Smooth muscle cell (in vitro differentiated cells): ENCODE measurements around the gene SINHCAF. TPM values are rescaled to one million over a fixed set of nuclear protein-coding genes. Genes with fewer than 3 reads are reported as not detected.

Experiments
- DNase-seq: peaks from one replicate; lab custom pipeline; 2025; ENCODE audit not compliant: unreplicated experiment; lab: John Stamatoyannopoulos, UW
- H2AFZ ChIP-seq: fragments of 200-600 bp; sonication (generic); 2 replicates; pipeline ENCODE4 v1.6.0; 2016; ENCODE audit warnings: antibody characterized with exemption, low read depth, mild to moderate bottlenecking
- H3F3A ChIP-seq: fragments of 200-600 bp; sonication (generic); 2 replicates; pipeline ENCODE4 v1.6.0; 2017; ENCODE audit warnings: antibody characterized with exemption, low read depth
- H3K27ac ChIP-seq: fragments of 200-600 bp; sonication (generic); 2 replicates; pipeline ENCODE4 v1.5.1; 2016; ENCODE audit warnings: low read depth, mild to moderate bottlenecking
- H3K27me3 ChIP-seq: fragments of 200-600 bp; sonication (generic); 2 replicates; pipeline ENCODE4 v1.6.1; 2016; ENCODE audit warnings: low read depth, mild to moderate bottlenecking
- H3K36me3 ChIP-seq: fragments of 200-600 bp; sonication (generic); 2 replicates; pipeline ENCODE4 v1.5.1; 2016; ENCODE audit warnings: low read depth
- H3K4me1 ChIP-seq: fragments of 200-600 bp; sonication (generic); 2 replicates; pipeline ENCODE4 v1.5.1; 2016; ENCODE audit warnings: low read depth
- H3K4me2 ChIP-seq: fragments of 200-600 bp; sonication (generic); 2 replicates; pipeline ENCODE4 v1.6.0; 2016; ENCODE audit warnings: mild to moderate bottlenecking
- H3K4me3 ChIP-seq: fragments of 200-600 bp; sonication (generic); 2 replicates; pipeline ENCODE4 v1.5.1; 2016; ENCODE audit warnings: mild to moderate bottlenecking
- H3K79me2 ChIP-seq: fragments of 200-600 bp; sonication (generic); 2 replicates; pipeline ENCODE4 v1.6.0; 2016; ENCODE audit warnings: low read depth, mild to moderate bottlenecking
- H3K9ac ChIP-seq: fragments of 200-600 bp; sonication (generic); 2 replicates; pipeline ENCODE4 v1.6.0; 2016; ENCODE audit warnings: low read depth
- H3K9me3 ChIP-seq: fragments of 200-600 bp; sonication (generic); replicated peaks from 2 replicates; pipeline ENCODE4 v1.5.1; 2016; ENCODE audit warnings: low read depth
- H4K20me1 ChIP-seq: fragments of 200-600 bp; sonication (generic); 2 replicates; pipeline ENCODE4 v1.6.0; 2016; ENCODE audit warnings: low read depth
- CTCF ChIP-seq: fragments of 200-600 bp; sonication (generic); IDR thresholded peaks from 2 replicates; pipeline ENCODE4 v1.5.1; 2017; ENCODE audit warnings: borderline replicate concordance, mild to moderate bottlenecking, antibody characterized with exemption; ENCODE audit not compliant: insufficient read depth, poor library complexity, severe bottlenecking
- WGBS: methylation state at CpG from one replicate; pipeline ENCODE4 v1.1.7; 2016; ENCODE audit warnings: low lambda C conversion rate; 5-methylcytosine and 5-hydroxymethylcytosine counted together
- polyA plus RNA-seq: library from polyadenylated mRNA; unstranded; fragments of >200 nt; fragmentation: Nextera tagmentation; extraction: Ambion mirVana; gene quantifications from 2 replicates; pipeline ENCODE4 v1.2.1, GENCODE V29; 2016
- total RNA-seq: library from RNA; depleted of rRNA; stranded (reverse); fragments of >200 nt; gene quantifications from 2 replicates; pipeline ENCODE4 v1.2.3, GENCODE V29; 2014

The SINHCAF gene
- total and polyA plus RNA-seq, 2 experiments from 2014 or later, result 41.6 to 101 TPM

DNA sequence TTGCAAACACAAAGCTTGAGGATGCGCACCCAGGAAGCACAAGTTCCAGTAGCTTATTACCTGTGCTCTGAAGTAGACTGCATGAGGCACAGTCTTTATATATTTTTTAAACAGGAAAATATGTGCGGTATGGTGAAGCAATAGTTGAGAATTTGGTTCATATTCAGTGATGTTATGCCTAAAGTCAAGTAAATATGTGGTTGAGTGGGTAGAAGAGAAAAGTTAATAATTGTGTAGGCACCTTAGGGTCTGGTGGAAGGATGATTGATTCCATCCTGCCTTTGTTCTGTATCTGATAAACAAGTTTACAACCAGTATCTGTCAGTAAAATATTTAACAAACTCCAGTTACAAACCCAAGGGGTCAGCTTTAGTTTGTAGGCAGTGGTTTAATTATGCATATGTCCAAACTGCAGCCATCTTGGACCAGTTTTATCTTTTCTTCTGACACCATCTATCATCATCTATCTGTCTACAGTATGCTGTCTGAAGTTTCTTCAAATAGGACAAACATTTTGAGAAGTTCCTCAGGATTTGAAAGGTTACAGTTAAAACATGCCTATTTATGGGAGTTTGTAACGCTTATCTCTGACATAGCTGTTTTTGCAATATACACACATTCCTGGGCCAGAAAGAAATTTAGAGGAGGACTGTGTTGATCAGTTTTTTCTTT is 10.8 kb downstream of the SINHCAF start:
- no peak overlapping the region for H3K4me3 ChIP-seq
- peak overlapping the region; percentile 2 for H3K27ac ChIP-seq
- no peak overlapping the region for H3K9ac ChIP-seq
- H3K9me3 ChIP-seq, result no peaks in the 10 kb centered on the region
- 57% methylated on average over 3 of the region's 3 CpGs for WGBS
- no peak for DNase-seq
- peaks cover 99% of the 10 kb centered on the region for H4K20me1 ChIP-seq
- H2AFZ ChIP-seq, result no peak overlapping the region
- no peak overlapping the region for H3K4me2 ChIP-seq
- H3K79me2 ChIP-seq, result peaks cover 100% of the 10 kb centered on the region
- no peaks in the 10 kb centered on the region for H3K36me3 ChIP-seq
- TF ChIP-seq CTCF, result no peak
- no peaks in the 10 kb centered on the region for H3K27me3 ChIP-seq
- H3K4me1 ChIP-seq, result peaks cover 26% of the 10 kb centered on the region
- H3F3A ChIP-seq, result no peaks in the 10 kb centered on the region

DNA sequence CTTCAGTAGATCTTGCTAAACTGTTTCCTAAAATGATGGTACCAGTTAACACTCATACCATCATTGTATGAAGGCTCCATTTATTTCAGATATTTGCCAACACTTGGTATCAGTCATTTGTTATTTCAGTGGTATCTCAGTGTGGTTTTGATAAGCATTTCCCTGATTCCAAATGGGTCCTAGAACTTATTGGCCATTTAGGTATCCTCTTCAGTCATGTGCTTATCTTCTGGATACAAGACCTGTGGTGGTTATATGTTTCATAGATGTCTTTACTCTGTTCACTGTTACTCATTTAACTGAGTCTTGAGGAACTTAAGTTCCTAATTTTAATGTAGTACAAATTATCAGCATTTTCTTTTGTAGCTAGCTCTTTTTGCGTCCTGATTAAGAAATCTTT is 13.5 kb downstream of the SINHCAF start:
- Histone ChIP-seq H4K20me1 (peaks cover 99% of the 10 kb centered on the region), H3K4me1 (peaks cover 8% of the 10 kb centered on the region), H3K27ac (no peak overlapping the region), H2AFZ (no peak overlapping the region), H3K27me3 (no peaks in the 10 kb centered on the region), H3F3A (no peaks in the 10 kb centered on the region), H3K36me3 (no peaks in the 10 kb centered on the region), H3K4me2 (no peak overlapping the region), H3K9me3 (no peaks in the 10 kb centered on the region), H3K79me2 (peaks cover 100% of the 10 kb centered on the region), H3K9ac (no peak overlapping the region), H3K4me3 (no peak overlapping the region)
- 100% methylated on average over 1 of the region's 1 CpG for WGBS
- no peak for TF ChIP-seq CTCF
- DNase-seq, result no peak

GRCh38 chr12:31311634-31312258 is 14.2 kb downstream of the SINHCAF start:
- Histone ChIP-seq H4K20me1 (peaks cover 99% of the 10 kb centered on the region), H3K27ac (no peak overlapping the region), H3K4me1 (peaks cover 1% of the 10 kb centered on the region), H3K9me3 (no peaks in the 10 kb centered on the region), H3K9ac (no peak overlapping the region), H3K36me3 (no peaks in the 10 kb centered on the region), H3K27me3 (no peaks in the 10 kb centered on the region), H3K79me2 (peaks cover 100% of the 10 kb centered on the region), H3K4me2 (no peak overlapping the region), H3K4me3 (no peak overlapping the region), H3F3A (no peaks in the 10 kb centered on the region), H2AFZ (no peak overlapping the region)
- 92% methylated on average over 2 of the region's 2 CpGs for WGBS
- no peak for DNase-seq
- TF ChIP-seq CTCF, result no peak

GRCh38 chr12:31310488-31310887 is 15.5 kb downstream of the SINHCAF start:
- peaks cover 100% of the 10 kb centered on the region for H4K20me1 ChIP-seq
- WGBS, result 95% methylated on average over 2 of the region's 2 CpGs
- H3K4me2 ChIP-seq, result no peak overlapping the region

More at GRCh38 chr12:31310488-31310887, 15.5 kb downstream of the SINHCAF start:
- Histone ChIP-seq H3K36me3 (no peaks in the 10 kb centered on the region), H3K79me2 (peaks cover 100% of the 10 kb centered on the region), H3K27me3 (no peaks in the 10 kb centered on the region), H3K9ac (no peak overlapping the region), H2AFZ (no peak overlapping the region), H3K4me1 (no peaks in the 10 kb centered on the region), H3K27ac (no peak overlapping the region), H3F3A (no peaks in the 10 kb centered on the region), H3K9me3 (no peaks in the 10 kb centered on the region), H3K4me3 (no peak overlapping the region)
- DNase-seq, result no peak
- no peak for TF ChIP-seq CTCF
